AG04449 (cell line): ENCODE results near the gene CASQ2.

Experiments used
- CTCF ChIA-PET: fragments of 350-600 bp; formaldehyde crosslinking; extraction: SDS; loops from one replicate; lab custom pipeline; 2021; ENCODE audit warnings: antibody characterized with exemption; lab: Yijun Ruan, JAX
- POLR2A ChIA-PET: fragments of 400-600, 350-600 bp; formaldehyde crosslinking; extraction: SDS; loops from one replicate; lab custom pipeline; 2020; ENCODE audit warnings: antibody characterized with exemption, inconsistent platforms; lab: Yijun Ruan, JAX
- DNase-seq: peaks from one replicate; pipeline ENCODE4 v3.0.0-alpha.2; 2010; ENCODE audit warnings: low read depth, low spot score
- H3K4me3 ChIP-seq: 2 replicates; pipeline ENCODE4 v1.5.1; 2011; ENCODE audit warnings: low read depth, mild to moderate bottlenecking, control low read depth, low read length
- CTCF ChIP-seq: IDR thresholded peaks from one replicate; pipeline ENCODE4 v1.5.1; 2011; ENCODE audit warnings: mild to moderate bottlenecking, moderate library complexity, low read length, control low read depth, inconsistent platforms; ENCODE audit not compliant: insufficient read depth; ENCODE audit errors: missing control alignments

Gene CASQ2

GRCh38 chr1:115796897-115797296 lies 28.4 kb upstream of the CASQ2 start:
- TF ChIP-seq CTCF: no peak
- POLR2A ChIA-PET: no interaction called here

GRCh38 chr1:115796036-115796435 lies 27.5 kb upstream of the CASQ2 start:
- H3K4me3 ChIP-seq: no peak overlapping the region
- DNase-seq: no peak
- no peak for TF ChIP-seq CTCF
- ChIA-PET CTCF (no interaction called here), POLR2A (no interaction called here)

More at GRCh38 chr1:115796897-115797296, 28.4 kb upstream of the CASQ2 start:
- H3K4me3 ChIP-seq: no peak overlapping the region
- CTCF ChIA-PET: interaction anchor here (1.2 kb wide), 1 partner anchor 184 kb away, joined by 3 read pairs; no protein-coding TSS in a partner anchor
- no peak for DNase-seq

GRCh38 chr1:115794976-115795639 lies 26.6 kb upstream of the CASQ2 start:
- TF ChIP-seq CTCF: no peak
- H3K4me3 ChIP-seq: no peak overlapping the region
- ChIA-PET POLR2A (no interaction called here), CTCF (no interaction called here)
- no peak for DNase-seq

GRCh38 chr1:115793162-115793561 lies 24.6 kb upstream of the CASQ2 start:
- DNase-seq: no peak
- ChIA-PET POLR2A (no interaction called here), CTCF (interaction anchor here (1.1 kb wide), 1 partner anchor 14 kb away, joined by 3 read pairs; no protein-coding TSS in a partner anchor)
- no peak overlapping the region for H3K4me3 ChIP-seq
- no peak for TF ChIP-seq CTCF

GRCh38 chr1:115791816-115792215 lies 23.3 kb upstream of the CASQ2 start:
- DNase-seq: no peak
- ChIA-PET CTCF (interaction anchor here (0.6 kb wide), 1 partner anchor 18 kb away, joined by 3 read pairs; no protein-coding TSS in a partner anchor), POLR2A (no interaction called here)
- H3K4me3 ChIP-seq: no peak overlapping the region
- TF ChIP-seq CTCF: no peak

GRCh38 chr1:115790846-115791245 lies 22.3 kb upstream of the CASQ2 start:
- no peak overlapping the region for H3K4me3 ChIP-seq
- ChIA-PET POLR2A (no interaction called here), CTCF (no interaction called here)
- DNase-seq: no peak
- no peak for TF ChIP-seq CTCF
